Measurements from ENCODE around the gene CSH1. TPM values are rescaled to one million over a fixed set of nuclear protein-coding genes. Genes with fewer than 3 reads are reported as not detected.
"Not testable (repeated sequence)": the region's sequence is repeated elsewhere in the genome, so short reads cannot be mapped to it uniquely, and the experiment has no call there.

Gene CSH1
- total RNA-seq, 3 donors from 2014 or later (not counting 1 experiment from before 2014, with no cell fraction given), result not detected

- ATAC-seq; H3K4me3 ChIP-seq (ENCODE audit: low read length); H3K4me3 Mint-ChIP-seq; H3K36me3 ChIP-seq (ENCODE audit: control insufficient read depth, insufficient read depth, low read length); H3K36me3 Mint-ChIP-seq; intact Hi-C loops (cut with micrococcal nuclease); H3K27ac Mint-ChIP-seq; H3K9me3 ChIP-seq (ENCODE audit: control insufficient read depth, insufficient read depth, low read length); H3K4me1 Mint-ChIP-seq; H3K9me3 Mint-ChIP-seq; DNase-seq; H3K27me3 Mint-ChIP-seq (ENCODE audit: low read depth in 2 of 2); H3K27ac ChIP-seq (ENCODE audit: low read length); H3K4me1 ChIP-seq (ENCODE audit: control insufficient read depth, insufficient read depth, low read length); H3K27me3 ChIP-seq (ENCODE audit: control insufficient read depth, insufficient read depth, low read length): not testable (repeated sequence)
- WGBS (ENCODE audit: insufficient coverage), result 72% methylated on average over 5 of the region's 9 CpGs
These were observed 26.7 kb downstream of the CSH1 start for GRCh38 chr17:63869491-63870291.

- H3K9me3 ChIP-seq (ENCODE audit: control insufficient read depth, insufficient read depth, low read length); H3K9me3 Mint-ChIP-seq; ATAC-seq; H3K27ac Mint-ChIP-seq; intact Hi-C loops (cut with micrococcal nuclease); H3K27me3 Mint-ChIP-seq (ENCODE audit: low read depth in 2 of 2); H3K4me3 ChIP-seq (ENCODE audit: low read length); H3K36me3 Mint-ChIP-seq; DNase-seq; H3K27me3 ChIP-seq (ENCODE audit: control insufficient read depth, insufficient read depth, low read length); H3K4me3 Mint-ChIP-seq; H3K4me1 Mint-ChIP-seq; H3K4me1 ChIP-seq (ENCODE audit: control insufficient read depth, insufficient read depth, low read length); H3K27ac ChIP-seq (ENCODE audit: low read length); H3K36me3 ChIP-seq (ENCODE audit: control insufficient read depth, insufficient read depth, low read length): not testable (repeated sequence)
- WGBS (ENCODE audit: insufficient coverage), result 59% methylated on average over 5 of the region's 7 CpGs
These were observed 29.7 kb downstream of the CSH1 start for GRCh38 chr17:63866625-63867024.

GRCh38 chr17:63859257-63859656 lies 37.1 kb downstream of the CSH1 start:
- Histone ChIP-seq H3K27ac (ENCODE audit: low read length) (no peak overlapping the region), H3K36me3 (ENCODE audit: control insufficient read depth, insufficient read depth, low read length) (no peaks in the 10 kb centered on the region), H3K4me1 (ENCODE audit: control insufficient read depth, insufficient read depth, low read length) (no peaks in the 10 kb centered on the region), H3K27me3 (ENCODE audit: control insufficient read depth, insufficient read depth, low read length) (no peaks in the 10 kb centered on the region), H3K4me3 (ENCODE audit: low read length) (no peak overlapping the region), H3K9me3 (ENCODE audit: control insufficient read depth, insufficient read depth, low read length) (no peaks in the 10 kb centered on the region)
- no peak for TF ChIP-seq CTCF (IDR thresholded peaks at IDR 0.05)
- H3K4me3 Mint-ChIP-seq, result no peak overlapping the region
- ATAC-seq, result no peak
- DNase-seq, result no peak
- WGBS (ENCODE audit: insufficient coverage), result 85% methylated on average over 3 of the region's 3 CpGs
- no peaks in the 10 kb centered on the region for H3K9me3 Mint-ChIP-seq
- intact Hi-C loops (cut with micrococcal nuclease), result no loop called here
- H3K27ac Mint-ChIP-seq, result no peak overlapping the region
- H3K36me3 Mint-ChIP-seq, result no peaks in the 10 kb centered on the region
- H3K4me1 Mint-ChIP-seq, result no peaks in the 10 kb centered on the region
- no peaks in the 10 kb centered on the region for H3K27me3 Mint-ChIP-seq (ENCODE audit: low read depth in 2 of 2)

GRCh38 chr17:63856425-63856824 lies 39.9 kb downstream of the CSH1 start:
- H3K4me3 ChIP-seq (ENCODE audit: low read length); H3K36me3 ChIP-seq (ENCODE audit: control insufficient read depth, insufficient read depth, low read length); H3K27me3 ChIP-seq (ENCODE audit: control insufficient read depth, insufficient read depth, low read length); H3K4me3 Mint-ChIP-seq; H3K27ac Mint-ChIP-seq; H3K9me3 Mint-ChIP-seq; H3K27me3 Mint-ChIP-seq (ENCODE audit: low read depth in 2 of 2); ATAC-seq; H3K27ac ChIP-seq (ENCODE audit: low read length); DNase-seq; intact Hi-C loops (cut with micrococcal nuclease); H3K4me1 Mint-ChIP-seq; H3K9me3 ChIP-seq (ENCODE audit: control insufficient read depth, insufficient read depth, low read length); H3K4me1 ChIP-seq (ENCODE audit: control insufficient read depth, insufficient read depth, low read length); H3K36me3 Mint-ChIP-seq: not testable (repeated sequence)
- 90% methylated on average over 7 of the region's 8 CpGs for WGBS (ENCODE audit: insufficient coverage)

- Mint-ChIP-seq H3K36me3 (no peaks in the 10 kb centered on the region), H3K4me3 (no peak overlapping the region), H3K27ac (no peak overlapping the region), H3K27me3 (ENCODE audit: low read depth in 2 of 2) (no peaks in the 10 kb centered on the region), H3K9me3 (no peaks in the 10 kb centered on the region), H3K4me1 (no peaks in the 10 kb centered on the region)
- DNase-seq (no peak), ATAC-seq (no peak)
- no peaks in the 10 kb centered on the region for H3K36me3 ChIP-seq (ENCODE audit: control insufficient read depth, insufficient read depth, low read length)
- H3K27ac ChIP-seq (ENCODE audit: low read length), result no peak overlapping the region
- TF ChIP-seq CTCF (IDR thresholded peaks at IDR 0.05), result no peak
- WGBS (ENCODE audit: insufficient coverage), result 95% methylated on average over 8 of the region's 8 CpGs
- no peaks in the 10 kb centered on the region for H3K9me3 ChIP-seq (ENCODE audit: control insufficient read depth, insufficient read depth, low read length)
- no peak overlapping the region for H3K4me3 ChIP-seq (ENCODE audit: low read length)
- H3K27me3 ChIP-seq (ENCODE audit: control insufficient read depth, insufficient read depth, low read length), result no peaks in the 10 kb centered on the region
- intact Hi-C loops (cut with micrococcal nuclease), result no loop called here
- no peaks in the 10 kb centered on the region for H3K4me1 ChIP-seq (ENCODE audit: control insufficient read depth, insufficient read depth, low read length)
These were observed 41.2 kb downstream of the CSH1 start for GRCh38 chr17:63855185-63855584.
